SH-SY5Y (cell line): ENCODE data around the gene CSPG4.

Experiments used
- GATA2 ChIP-seq: IDR thresholded peaks from 2 replicates; pipeline ENCODE4 v1.6.1; 2011; ENCODE audit warnings: mild to moderate bottlenecking, low read depth, low read length
- GATA3 ChIP-seq: IDR thresholded peaks from 2 replicates; pipeline ENCODE4 v1.6.1; 2011; ENCODE audit warnings: low read depth, mild to moderate bottlenecking, low read length, moderate library complexity

- TF ChIP-seq GATA3 (no peak), GATA2 (no peak)
These were observed 16.9 kb upstream of the CSPG4 start for GRCh38 chr15:75729326-75730069.
